Measurements from ENCODE around the gene EFHD2. TPM values are rescaled to one million over a fixed set of nuclear protein-coding genes. Genes with fewer than 3 reads are reported as not detected.
"Not testable (repeated sequence)": the region's sequence is repeated elsewhere in the genome, so short reads cannot be mapped to it uniquely, and the experiment has no call there.

EFHD2 gene
- total and polyA plus RNA-seq, 3 donors from 2014 or later = 146 to 384 (median 308) TPM

GRCh38 chr1:15465674-15466073 lies 56.0 kb downstream of the EFHD2 start:
- peaks cover 3% of the 10 kb centered on the region for H3K4me1 ChIP-seq
- no peak overlapping the region for H3K27ac ChIP-seq
- H3K36me3 ChIP-seq (ENCODE audit: low read depth, missing control alignments) = no peaks in the 10 kb centered on the region
- H3K9me3 ChIP-seq = no peaks in the 10 kb centered on the region
- TF ChIP-seq POLR2A (IDR thresholded peaks at IDR 0.05) (no peak), CTCF (IDR thresholded peaks at IDR 0.05) (no peak)
- intact Hi-C loops (cut with DNase I; ENCODE audit: low total_unique reads) = no loop called here
- H3K27me3 ChIP-seq = no peaks in the 10 kb centered on the region
- WGBS, 2 donors = 58 to 75% methylated on average over 7 of the region's 7 CpGs
- DNase-seq = no peak
- no peak overlapping the region for H3K4me3 ChIP-seq

GRCh38 chr1:15466955-15467625 lies 57.4 kb downstream of the EFHD2 start:
- WGBS, 2 donors = 93 to 97% methylated on average over 22 of the region's 22 CpGs
- H3K27me3 ChIP-seq = not testable (repeated sequence)

GRCh38 chr1:15468145-15468544 lies 58.5 kb downstream of the EFHD2 start:
- no peak for TF ChIP-seq POLR2A (IDR thresholded peaks at IDR 0.05)
- TF ChIP-seq CTCF (IDR thresholded peaks at IDR 0.05) = no peak
- H3K9me3 ChIP-seq = no peaks in the 10 kb centered on the region
- peaks cover 3% of the 10 kb centered on the region for H3K4me1 ChIP-seq
- no peak for DNase-seq
- H3K27ac ChIP-seq = no peak overlapping the region
- H3K4me3 ChIP-seq = no peak overlapping the region
- H3K36me3 ChIP-seq (ENCODE audit: low read depth, missing control alignments) = no peaks in the 10 kb centered on the region
- H3K27me3 ChIP-seq = no peaks in the 10 kb centered on the region
- intact Hi-C loops (cut with DNase I; ENCODE audit: low total_unique reads) = no loop called here

More at GRCh38 chr1:15466955-15467625, 57.4 kb downstream of the EFHD2 start:
- H3K36me3 ChIP-seq (ENCODE audit: low read depth, missing control alignments); H3K4me1 ChIP-seq; H3K9me3 ChIP-seq; DNase-seq; intact Hi-C loops (cut with DNase I; ENCODE audit: low total_unique reads); H3K4me3 ChIP-seq; H3K27ac ChIP-seq: not testable (repeated sequence)

- H3K4me1 ChIP-seq = peaks cover 3% of the 10 kb centered on the region
- no peak overlapping the region for H3K4me3 ChIP-seq
- no peak overlapping the region for H3K27ac ChIP-seq
- WGBS, 2 donors = 65 to 71% methylated on average over 3 of the region's 3 CpGs
- no peaks in the 10 kb centered on the region for H3K36me3 ChIP-seq (ENCODE audit: low read depth, missing control alignments)
- no peak for DNase-seq
- intact Hi-C loops (cut with DNase I; ENCODE audit: low total_unique reads) = no loop called here
- no peaks in the 10 kb centered on the region for H3K27me3 ChIP-seq
- H3K9me3 ChIP-seq = no peaks in the 10 kb centered on the region
- TF ChIP-seq CTCF (IDR thresholded peaks at IDR 0.05) (no peak), POLR2A (IDR thresholded peaks at IDR 0.05) (no peak)
These were observed 59.7 kb downstream of the EFHD2 start for GRCh38 chr1:15469361-15469760.

- DNase-seq; intact Hi-C loops (cut with DNase I; ENCODE audit: low total_unique reads); H3K27me3 ChIP-seq; H3K9me3 ChIP-seq; H3K27ac ChIP-seq; H3K4me1 ChIP-seq; H3K4me3 ChIP-seq; H3K36me3 ChIP-seq (ENCODE audit: low read depth, missing control alignments): not testable (repeated sequence)
- 91 to 100% methylated on average over 5 to 9 of the region's 9 CpGs for WGBS, 2 donors
These were observed 60.2 kb downstream of the EFHD2 start for GRCh38 chr1:15469821-15470448.

- H3K4me3 ChIP-seq; intact Hi-C loops (cut with DNase I; ENCODE audit: low total_unique reads); H3K36me3 ChIP-seq (ENCODE audit: low read depth, missing control alignments); H3K9me3 ChIP-seq; H3K27me3 ChIP-seq; H3K27ac ChIP-seq; DNase-seq: not testable (repeated sequence)
- WGBS, 2 donors = 92 to 93% methylated on average over 5 of the region's 5 CpGs
- H3K4me1 ChIP-seq = peaks cover 12% of the 10 kb centered on the region
These were observed 61.4 kb downstream of the EFHD2 start for GRCh38 chr1:15471067-15471466.

GRCh38 chr1:15471723-15472122 lies 62.0 kb downstream of the EFHD2 start:
- peaks cover 15% of the 10 kb centered on the region for H3K4me1 ChIP-seq
- intact Hi-C loops (cut with DNase I; ENCODE audit: low total_unique reads) = not testable (repeated sequence)
- WGBS, 2 donors = 82% methylated on average over 6 of the region's 6 CpGs

More at GRCh38 chr1:15471723-15472122, 62.0 kb downstream of the EFHD2 start:
- H3K9me3 ChIP-seq; DNase-seq; H3K27me3 ChIP-seq; H3K4me3 ChIP-seq; H3K27ac ChIP-seq; H3K36me3 ChIP-seq (ENCODE audit: low read depth, missing control alignments): not testable (repeated sequence)
